ENCODE data around the gene NSFL1C.

GRCh38 chr20:1500496-1500895 is 33.8 kb upstream of the NSFL1C start:
- TF ChIP-seq CTCF (IDR thresholded peaks at IDR 0.05) = no peak
- no peak for TF ChIP-seq POLR2A (IDR thresholded peaks at IDR 0.05)
- no peak for TF ChIP-seq POLR2AphosphoS5 (IDR thresholded peaks at IDR 0.05)
